GM18508 (cell line): ENCODE data around the gene TMEM271.

Source experiments
- ATAC-seq: cut with Tn5 transposase; IDR thresholded peaks from one replicate; pipeline ENCODE4 v1.9.1; 2021; ENCODE audit warnings: moderate number of reproducible peaks; ENCODE audit not compliant: insufficient read depth, unreplicated experiment

TMEM271 gene

GRCh38 chr4:576245-576821, at the start of gene TMEM271:
Gene TMEM271 (minus strand): TSS chr4:576295. CDS start chr4:576062, 233 bp downstream.
- no peak for ATAC-seq

- no peak for ATAC-seq
Measured at GRCh38 chr4:625631-626161, 49.6 kb upstream of the TMEM271 start.

- no peak for ATAC-seq
Measured at GRCh38 chr4:624705-625590, 48.9 kb upstream of the TMEM271 start, which contains the start of gene PDE6B. Gene PDE6B (plus strand): TSS chr4:625573. CDS start chr4:625627, 54 bp downstream.

- ATAC-seq: no peak
Measured at GRCh38 chr4:623914-624566, 47.9 kb upstream of the TMEM271 start.

- no peak for ATAC-seq
Measured at GRCh38 chr4:622996-623913, 47.2 kb upstream of the TMEM271 start.

GRCh38 chr4:622071-622995, 46.2 kb upstream of the TMEM271 start:
- ATAC-seq: no peak

- ATAC-seq: no peak
Measured at GRCh38 chr4:621296-622070, 45.4 kb upstream of the TMEM271 start.

GRCh38 chr4:620851-621261, 44.8 kb upstream of the TMEM271 start:
- no peak for ATAC-seq

GRCh38 chr4:620201-620600, 44.1 kb upstream of the TMEM271 start:
- no peak for ATAC-seq

- ATAC-seq: no peak
Measured at GRCh38 chr4:617644-618641, 41.8 kb upstream of the TMEM271 start.

GRCh38 chr4:616911-617643, 41.0 kb upstream of the TMEM271 start:
- ATAC-seq: no peak

GRCh38 chr4:616091-616490, 40.0 kb upstream of the TMEM271 start:
- ATAC-seq: no peak

- ATAC-seq: no peak
Measured at GRCh38 chr4:613126-613525, 37.0 kb upstream of the TMEM271 start.

- no peak for ATAC-seq
Measured at GRCh38 chr4:612749-613125, 36.6 kb upstream of the TMEM271 start.

- no peak for ATAC-seq
Measured at GRCh38 chr4:612052-612748, 36.1 kb upstream of the TMEM271 start.
